ENCODE measurements around the gene ULK1.

DNA sequence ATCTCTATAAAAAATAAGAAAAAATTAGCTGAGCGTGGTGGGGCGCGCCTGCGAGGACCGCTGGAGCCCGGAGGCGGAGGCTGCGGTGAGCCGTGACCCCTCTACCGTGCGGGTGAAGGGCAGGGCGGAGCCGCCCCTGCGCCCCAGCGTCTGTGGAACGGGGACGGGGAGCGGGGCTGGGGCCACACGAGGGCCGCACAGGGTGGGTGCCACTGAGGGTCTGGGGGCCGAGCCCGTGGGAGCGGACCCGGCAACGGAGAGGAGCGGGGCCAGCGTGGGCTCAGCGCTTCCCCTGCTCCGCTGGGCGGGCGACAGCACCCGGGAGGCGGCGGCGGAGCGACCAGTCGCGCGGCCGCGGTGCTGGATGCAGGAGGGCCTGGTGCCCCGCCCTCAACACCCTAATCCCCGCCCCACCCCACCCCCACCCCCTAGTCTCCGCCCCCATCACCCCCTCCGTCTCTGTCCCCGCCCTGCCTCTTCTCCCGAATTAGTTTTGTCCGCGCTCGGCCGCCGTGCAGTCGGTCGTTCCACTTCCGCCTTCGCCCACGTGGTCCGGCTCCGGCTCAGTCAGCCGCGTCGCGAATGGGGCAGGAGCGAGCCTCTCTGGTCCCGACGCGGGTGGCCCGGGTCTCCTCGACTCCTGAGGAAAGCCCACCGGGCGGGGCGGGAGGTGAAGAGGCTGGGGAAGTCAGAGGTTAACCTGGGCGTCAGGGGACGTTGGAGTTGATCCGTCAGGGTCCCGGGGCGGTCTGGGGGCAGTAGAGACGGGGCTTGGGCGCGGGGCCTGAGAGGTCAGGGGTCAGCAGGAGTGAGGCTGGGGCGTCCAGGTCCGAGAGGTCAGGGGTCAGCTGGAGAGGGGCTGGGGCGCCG, 34.5 kb downstream of the ULK1 start, which contains the start of gene PUS1:
- TF ChIP-seq EP300 (IDR thresholded peaks at IDR 0.05; ENCODE audit: low read depth) (no peak), POLR2AphosphoS5 (IDR thresholded peaks at IDR 0.05) (peak; percentile 75 to 88 (median 87)), CTCF (IDR thresholded peaks at IDR 0.05) (no peak)
